GM12878 (cell line): ENCODE measurements around the gene FRAS1. TPM values are rescaled to one million over a fixed set of nuclear protein-coding genes. Genes with fewer than 3 reads are reported as not detected.

Experiments used
- BACH1 ChIP-seq: fragments of 450-650 bp; IDR thresholded peaks from 2 replicates; pipeline ENCODE4 v1.6.1; 2017; ENCODE audit warnings: mild to moderate bottlenecking, borderline replicate concordance
- BCLAF1 ChIP-seq: fragments of 450-650 bp; IDR thresholded peaks from 2 replicates; pipeline ENCODE4 v1.6.1; 2017; ENCODE audit warnings: antibody characterized with exemption, mild to moderate bottlenecking, moderate library complexity
- BMI1 ChIP-seq: fragments of 450-650 bp; IDR thresholded peaks from 2 replicates; pipeline ENCODE4 v1.6.1; 2016; ENCODE audit warnings: mild to moderate bottlenecking, moderate library complexity, borderline replicate concordance
- BRCA1 ChIP-seq: IDR thresholded peaks from 2 replicates; pipeline ENCODE4 v1.6.1; 2011; ENCODE audit warnings: low read depth, low read length, improper control_type of control experiment
- CHD1 ChIP-seq: IDR thresholded peaks from 2 replicates; pipeline ENCODE4 v1.6.1; 2012; ENCODE audit warnings: low read depth, low read length, improper control_type of control experiment
- CHD4 ChIP-seq: fragments of 200-600 bp; sonication (generic); IDR thresholded peaks from 2 replicates; pipeline ENCODE4 v1.6.1; 2016; ENCODE audit warnings: mild to moderate bottlenecking
- FOXK2 ChIP-seq: fragments of 450-650 bp; IDR thresholded peaks from 2 replicates; pipeline ENCODE4 v1.6.1; 2017; ENCODE audit warnings: mild to moderate bottlenecking, moderate library complexity
- POLR2AphosphoS5 ChIP-seq: IDR thresholded peaks from 2 replicates; pipeline ENCODE4 v1.6.1; 2011; ENCODE audit warnings: mild to moderate bottlenecking, low read length, inconsistent platforms
- RAD21 ChIP-seq: IDR thresholded peaks from 2 replicates; pipeline ENCODE4 v1.6.1; 2011; ENCODE audit warnings: mild to moderate bottlenecking, low read depth, low read length, moderate library complexity; ENCODE audit not compliant: insufficient read depth
- SKIL ChIP-seq: fragments of 450-650 bp; IDR thresholded peaks from 2 replicates; pipeline ENCODE4 v1.6.1; 2017; ENCODE audit warnings: mild to moderate bottlenecking, low read depth, inconsistent platforms; ENCODE audit not compliant: poor library complexity, severe bottlenecking
- SMAD1 ChIP-seq: fragments of 450-650 bp; IDR thresholded peaks from 2 replicates; pipeline ENCODE4 v1.6.1; 2018; ENCODE audit warnings: mild to moderate bottlenecking, low read depth; ENCODE audit not compliant: partially characterized antibody
- SUZ12 ChIP-seq: fragments of 200-600 bp; sonication (generic); IDR thresholded peaks from one replicate; pipeline ENCODE4 v1.6.1; 2018; ENCODE audit warnings: antibody characterized with exemption, mild to moderate bottlenecking; ENCODE audit not compliant: unreplicated experiment
- ZNF687 ChIP-seq: fragments of 450-650 bp; IDR thresholded peaks from 2 replicates; pipeline ENCODE4 v1.6.1; 2017; ENCODE audit warnings: mild to moderate bottlenecking, moderate library complexity
- polyA plus RNA-seq, 11 experiments: library from polyadenylated mRNA; depleted of rRNA in 4 of 11; unstranded in 6 of 11; stranded (reverse) in 5 of 11; fragments of >200 nt; fragmentation: Nextera tagmentation in 4 of 11; fragmentation: Illumina TruSeq in 1 of 11; extraction: Ambion mirVana in 4 of 11; extraction: Trizol in 1 of 11; gene quantifications; 1 replicate in 1 of 11; 2 replicates in 10 of 11; pipeline versions ENCODE4 v1.2.1 to v1.2.3, GENCODE V29; 2011 to 2016; ENCODE audit warnings: inconsistent platforms in 2 of 11, missing spikeins in 2 of 11, low read depth in 1 of 11
- total RNA-seq, 4 experiments: library from RNA; depleted of rRNA in 3 of 4; stranded (reverse); fragments of >200 nt in 3 of 4; fragmentation: Illumina TruSeq in 1 of 4; extraction: Trizol in 1 of 4; gene quantifications; 2 replicates each; pipeline versions ENCODE4 v1.2.1 to v1.2.3, GENCODE V29; 2013 to 2021
- TF ChIP-seq, protein P1 (sequence below): fragments of 450-650 bp; IDR thresholded peaks from 2 replicates; pipeline ENCODE4 v1.6.1; 2017; ENCODE audit warnings: mild to moderate bottlenecking
- TF ChIP-seq, protein P2 (sequence below): fragments of 450-650 bp; IDR thresholded peaks from 2 replicates; pipeline ENCODE4 v1.6.1; 2017; ENCODE audit warnings: low read depth, mild to moderate bottlenecking, moderate library complexity

FRAS1 gene
- total and polyA plus RNA-seq, 10 of the 15 experiments (the other 5 are each of a cell fraction or from before 2014, with no cell fraction given), result 0.08 to 11.7 (median 0.20) TPM

DNA sequence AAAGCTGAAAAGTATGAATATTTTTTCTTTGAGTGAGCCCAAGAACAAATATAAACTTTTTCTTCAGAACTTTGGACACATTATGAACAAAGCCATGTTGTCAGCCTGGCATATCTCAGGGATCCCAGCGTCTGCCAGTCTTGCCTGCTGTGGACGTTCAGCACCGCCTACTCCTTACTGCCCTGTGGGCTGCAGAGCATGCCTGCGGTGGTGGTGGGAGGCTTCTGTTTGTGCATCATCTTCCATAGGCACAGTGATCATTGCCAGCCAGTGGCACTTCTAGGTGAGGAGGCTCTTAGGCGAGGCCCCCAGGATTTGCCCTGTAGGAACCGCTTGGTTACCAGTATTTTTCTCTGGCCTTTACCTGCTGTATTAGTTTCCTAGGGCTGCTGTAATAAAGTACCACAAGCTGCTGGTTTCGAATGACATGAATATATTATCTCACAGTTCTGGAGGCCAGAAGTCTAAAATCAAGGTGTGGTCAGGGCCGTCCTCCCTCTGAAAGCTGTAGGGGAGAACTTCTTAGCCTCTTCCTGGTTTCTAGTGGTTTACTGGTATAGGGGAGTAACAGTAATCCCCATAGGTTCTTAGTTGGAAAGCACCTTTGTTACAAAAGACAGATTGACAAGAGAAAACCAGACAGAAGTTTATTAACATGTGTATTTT is 509.8 kb downstream of the FRAS1 start (continued):
- TF ChIP-seq CHD1, result no peak
- no peak for TF ChIP-seq RAD21
- TF ChIP-seq, protein P1, sequence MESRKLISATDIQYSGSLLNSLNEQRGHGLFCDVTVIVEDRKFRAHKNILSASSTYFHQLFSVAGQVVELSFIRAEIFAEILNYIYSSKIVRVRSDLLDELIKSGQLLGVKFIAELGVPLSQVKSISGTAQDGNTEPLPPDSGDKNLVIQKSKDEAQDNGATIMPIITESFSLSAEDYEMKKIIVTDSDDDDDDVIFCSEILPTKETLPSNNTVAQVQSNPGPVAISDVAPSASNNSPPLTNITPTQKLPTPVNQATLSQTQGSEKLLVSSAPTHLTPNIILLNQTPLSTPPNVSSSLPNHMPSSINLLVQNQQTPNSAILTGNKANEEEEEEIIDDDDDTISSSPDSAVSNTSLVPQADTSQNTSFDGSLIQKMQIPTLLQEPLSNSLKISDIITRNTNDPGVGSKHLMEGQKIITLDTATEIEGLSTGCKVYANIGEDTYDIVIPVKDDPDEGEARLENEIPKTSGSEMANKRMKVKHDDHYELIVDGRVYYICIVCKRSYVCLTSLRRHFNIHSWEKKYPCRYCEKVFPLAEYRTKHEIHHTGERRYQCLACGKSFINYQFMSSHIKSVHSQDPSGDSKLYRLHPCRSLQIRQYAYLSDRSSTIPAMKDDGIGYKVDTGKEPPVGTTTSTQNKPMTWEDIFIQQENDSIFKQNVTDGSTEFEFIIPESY, result no peak
- TF ChIP-seq CHD4, result no peak
- no peak for TF ChIP-seq POLR2AphosphoS5
- TF ChIP-seq FOXK2, result no peak
- no peak for TF ChIP-seq SMAD1
- no peak for TF ChIP-seq BACH1
- peak; percentile 19; the same call in 1 of the 2 replicates for TF ChIP-seq ZNF687
- TF ChIP-seq, protein P2, sequence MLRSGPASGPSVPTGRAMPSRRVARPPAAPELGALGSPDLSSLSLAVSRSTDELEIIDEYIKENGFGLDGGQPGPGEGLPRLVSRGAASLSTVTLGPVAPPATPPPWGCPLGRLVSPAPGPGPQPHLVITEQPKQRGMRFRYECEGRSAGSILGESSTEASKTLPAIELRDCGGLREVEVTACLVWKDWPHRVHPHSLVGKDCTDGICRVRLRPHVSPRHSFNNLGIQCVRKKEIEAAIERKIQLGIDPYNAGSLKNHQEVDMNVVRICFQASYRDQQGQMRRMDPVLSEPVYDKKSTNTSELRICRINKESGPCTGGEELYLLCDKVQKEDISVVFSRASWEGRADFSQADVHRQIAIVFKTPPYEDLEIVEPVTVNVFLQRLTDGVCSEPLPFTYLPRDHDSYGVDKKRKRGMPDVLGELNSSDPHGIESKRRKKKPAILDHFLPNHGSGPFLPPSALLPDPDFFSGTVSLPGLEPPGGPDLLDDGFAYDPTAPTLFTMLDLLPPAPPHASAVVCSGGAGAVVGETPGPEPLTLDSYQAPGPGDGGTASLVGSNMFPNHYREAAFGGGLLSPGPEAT, result peak; percentile 89
- TF ChIP-seq BCLAF1, result no peak
- no peak for TF ChIP-seq SKIL
- TF ChIP-seq BMI1, result no peak
- TF ChIP-seq BRCA1, result no peak
- TF ChIP-seq SUZ12, result no peak
